ENCODE results near the gene DPM1. TPM values are rescaled to one million over a fixed set of nuclear protein-coding genes. Genes with fewer than 3 reads are reported as not detected.
A peak's percentile ranks its signal among the peaks of the same experiment; 100 is the strongest.

DPM1 gene
- total RNA-seq, 1 donor from 2014 or later: 30.2 TPM

- no peak for ATAC-seq
- peaks cover 17% of the 10 kb centered on the region for H3K36me3 ChIP-seq
- TF ChIP-seq CTCF (IDR thresholded peaks at IDR 0.05): no peak
- H3K4me3 ChIP-seq: peak overlapping the region; percentile 72
- peak overlapping the region; percentile 79 for H3K27ac ChIP-seq
- H3K9me3 ChIP-seq: no peaks in the 10 kb centered on the region
- intact Hi-C loops (cut with DNase I): loop anchor here (10.0 kb wide), 1 partner anchor 134 kb away; the partner anchor contains the start of gene BCAS4
- H3K4me1 ChIP-seq: peaks cover 46% of the 10 kb centered on the region
- DNase-seq: no peak
- no peaks in the 10 kb centered on the region for H3K27me3 ChIP-seq
These were observed 29.9 kb downstream of the DPM1 start for GRCh38 chr20:50928469-50928868.

- H3K9me3 ChIP-seq: no peaks in the 10 kb centered on the region
- no peaks in the 10 kb centered on the region for H3K27me3 ChIP-seq
- H3K4me1 ChIP-seq: peaks cover 53% of the 10 kb centered on the region
- no peak overlapping the region for H3K27ac ChIP-seq
- no peak overlapping the region for H3K4me3 ChIP-seq
- no peak for TF ChIP-seq CTCF (IDR thresholded peaks at IDR 0.05)
- peaks cover 20% of the 10 kb centered on the region for H3K36me3 ChIP-seq
- intact Hi-C loops (cut with DNase I): loop anchor here (10.0 kb wide), 1 partner anchor 132 kb away; the partner anchor contains the start of gene BCAS4
- ATAC-seq (no peak), DNase-seq (no peak)
These were observed 31.8 kb downstream of the DPM1 start for GRCh38 chr20:50926530-50926929.

GRCh38 chr20:50924261-50924920 is 33.9 kb downstream of the DPM1 start:
- Histone ChIP-seq H3K27me3 (no peaks in the 10 kb centered on the region), H3K9me3 (no peaks in the 10 kb centered on the region), H3K27ac (no peak overlapping the region), H3K36me3 (peaks cover 20% of the 10 kb centered on the region), H3K4me1 (peaks cover 68% of the 10 kb centered on the region), H3K4me3 (no peak overlapping the region)
- ATAC-seq: no peak
- no peak for DNase-seq
- TF ChIP-seq CTCF (IDR thresholded peaks at IDR 0.05): no peak
- intact Hi-C loops (cut with DNase I): loop anchor here (10.0 kb wide), 1 partner anchor 130 kb away; the partner anchor contains the start of gene BCAS4

- DNase-seq (no peak), ATAC-seq (peak; percentile 87)
- Histone ChIP-seq H3K27me3 (no peaks in the 10 kb centered on the region), H3K4me1 (peaks cover 72% of the 10 kb centered on the region), H3K27ac (peak overlapping the region; percentile 28), H3K4me3 (no peak overlapping the region), H3K9me3 (no peaks in the 10 kb centered on the region), H3K36me3 (peaks cover 8% of the 10 kb centered on the region)
- intact Hi-C loops (cut with DNase I): loop anchor here (10.0 kb wide), 1 partner anchor 127 kb away; the partner anchor contains the start of gene BCAS4
- TF ChIP-seq CTCF (IDR thresholded peaks at IDR 0.05): no peak
These were observed 36.4 kb downstream of the DPM1 start for GRCh38 chr20:50921803-50922501.

GRCh38 chr20:50920997-50921396 is 37.3 kb downstream of the DPM1 start:
- ATAC-seq (no peak), DNase-seq (no peak)
- Histone ChIP-seq H3K9me3 (no peaks in the 10 kb centered on the region), H3K36me3 (peaks cover 8% of the 10 kb centered on the region), H3K27ac (no peak overlapping the region), H3K27me3 (no peaks in the 10 kb centered on the region), H3K4me3 (no peak overlapping the region), H3K4me1 (peaks cover 77% of the 10 kb centered on the region)
- no peak for TF ChIP-seq CTCF (IDR thresholded peaks at IDR 0.05)
- intact Hi-C loops (cut with DNase I): loop anchor here (10.0 kb wide), 1 partner anchor 126 kb away; the partner anchor contains the start of gene BCAS4

All from upper lobe of right lung (tissue), 1 donor.